Neural cell (in vitro differentiated cells): ENCODE results near the gene CYP19A1.

Experiments
- RAD21 ChIP-seq: fragments of 450-650 bp; conservative IDR thresholded peaks from 2 replicates; pipeline ENCODE4 v1.6.1; 2014; ENCODE audit warnings: antibody characterized with exemption, mild to moderate bottlenecking, moderate library complexity
- TF ChIP-seq, protein P1 (sequence below): fragments of 450-650 bp; IDR thresholded peaks from 2 replicates; pipeline ENCODE4 v1.5.1; 2014; ENCODE audit warnings: antibody characterized with exemption, mild to moderate bottlenecking, moderate library complexity; ENCODE audit not compliant: poor library complexity, severe bottlenecking

DNA sequence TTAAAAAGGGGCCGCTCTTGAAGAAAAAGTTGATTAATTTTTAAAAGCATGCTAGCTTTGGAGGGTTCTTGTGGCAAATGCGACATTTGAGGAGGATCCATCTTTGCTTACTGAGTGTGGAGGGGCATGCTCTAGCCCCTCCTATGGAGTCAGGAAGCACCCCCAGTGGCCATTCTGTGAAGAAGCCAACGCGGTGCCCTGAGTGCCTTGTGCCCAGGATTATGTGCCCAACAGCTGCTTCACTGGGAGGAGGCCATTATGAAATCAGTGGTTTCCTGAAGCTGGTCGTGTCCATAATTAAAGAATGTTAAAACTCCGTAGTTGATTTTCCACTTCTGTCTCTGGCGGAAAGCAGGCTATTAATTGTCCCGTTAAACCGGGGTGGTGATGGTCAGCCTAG is 174.6 kb downstream of the CYP19A1 start:
- TF ChIP-seq, protein P1, sequence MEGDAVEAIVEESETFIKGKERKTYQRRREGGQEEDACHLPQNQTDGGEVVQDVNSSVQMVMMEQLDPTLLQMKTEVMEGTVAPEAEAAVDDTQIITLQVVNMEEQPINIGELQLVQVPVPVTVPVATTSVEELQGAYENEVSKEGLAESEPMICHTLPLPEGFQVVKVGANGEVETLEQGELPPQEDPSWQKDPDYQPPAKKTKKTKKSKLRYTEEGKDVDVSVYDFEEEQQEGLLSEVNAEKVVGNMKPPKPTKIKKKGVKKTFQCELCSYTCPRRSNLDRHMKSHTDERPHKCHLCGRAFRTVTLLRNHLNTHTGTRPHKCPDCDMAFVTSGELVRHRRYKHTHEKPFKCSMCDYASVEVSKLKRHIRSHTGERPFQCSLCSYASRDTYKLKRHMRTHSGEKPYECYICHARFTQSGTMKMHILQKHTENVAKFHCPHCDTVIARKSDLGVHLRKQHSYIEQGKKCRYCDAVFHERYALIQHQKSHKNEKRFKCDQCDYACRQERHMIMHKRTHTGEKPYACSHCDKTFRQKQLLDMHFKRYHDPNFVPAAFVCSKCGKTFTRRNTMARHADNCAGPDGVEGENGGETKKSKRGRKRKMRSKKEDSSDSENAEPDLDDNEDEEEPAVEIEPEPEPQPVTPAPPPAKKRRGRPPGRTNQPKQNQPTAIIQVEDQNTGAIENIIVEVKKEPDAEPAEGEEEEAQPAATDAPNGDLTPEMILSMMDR = no peak
- TF ChIP-seq RAD21 = no peak
